ENCODE results near the gene RFC1. TPM values are rescaled to one million over a fixed set of nuclear protein-coding genes. Genes with fewer than 3 reads are reported as not detected.
"Not testable (repeated sequence)": the region's sequence is repeated elsewhere in the genome, so short reads cannot be mapped to it uniquely, and the experiment has no call there.

RFC1 gene
- total RNA-seq, 1 donor from 2014 or later: 39.5 TPM

GRCh38 chr4:39285853-39286252, 80.3 kb downstream of the RFC1 start:
- TF ChIP-seq, protein P1, sequence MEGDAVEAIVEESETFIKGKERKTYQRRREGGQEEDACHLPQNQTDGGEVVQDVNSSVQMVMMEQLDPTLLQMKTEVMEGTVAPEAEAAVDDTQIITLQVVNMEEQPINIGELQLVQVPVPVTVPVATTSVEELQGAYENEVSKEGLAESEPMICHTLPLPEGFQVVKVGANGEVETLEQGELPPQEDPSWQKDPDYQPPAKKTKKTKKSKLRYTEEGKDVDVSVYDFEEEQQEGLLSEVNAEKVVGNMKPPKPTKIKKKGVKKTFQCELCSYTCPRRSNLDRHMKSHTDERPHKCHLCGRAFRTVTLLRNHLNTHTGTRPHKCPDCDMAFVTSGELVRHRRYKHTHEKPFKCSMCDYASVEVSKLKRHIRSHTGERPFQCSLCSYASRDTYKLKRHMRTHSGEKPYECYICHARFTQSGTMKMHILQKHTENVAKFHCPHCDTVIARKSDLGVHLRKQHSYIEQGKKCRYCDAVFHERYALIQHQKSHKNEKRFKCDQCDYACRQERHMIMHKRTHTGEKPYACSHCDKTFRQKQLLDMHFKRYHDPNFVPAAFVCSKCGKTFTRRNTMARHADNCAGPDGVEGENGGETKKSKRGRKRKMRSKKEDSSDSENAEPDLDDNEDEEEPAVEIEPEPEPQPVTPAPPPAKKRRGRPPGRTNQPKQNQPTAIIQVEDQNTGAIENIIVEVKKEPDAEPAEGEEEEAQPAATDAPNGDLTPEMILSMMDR (IDR thresholded peaks at IDR 0.05): no peak
- Histone ChIP-seq H3K27me3 (no peaks in the 10 kb centered on the region), H3K27ac (no peak overlapping the region), H3K9me3 (no peaks in the 10 kb centered on the region), H3K4me3 (no peak overlapping the region), H3K36me3 (peaks cover 30 to 73% of the 10 kb centered on the region in 2 donors), H3K4me1 (no peaks in the 10 kb centered on the region)
- no peak for DNase-seq (ENCODE audit: low spot score in 2 of 2)
- intact Hi-C loops (cut with DNase I): no loop called here

DNA sequence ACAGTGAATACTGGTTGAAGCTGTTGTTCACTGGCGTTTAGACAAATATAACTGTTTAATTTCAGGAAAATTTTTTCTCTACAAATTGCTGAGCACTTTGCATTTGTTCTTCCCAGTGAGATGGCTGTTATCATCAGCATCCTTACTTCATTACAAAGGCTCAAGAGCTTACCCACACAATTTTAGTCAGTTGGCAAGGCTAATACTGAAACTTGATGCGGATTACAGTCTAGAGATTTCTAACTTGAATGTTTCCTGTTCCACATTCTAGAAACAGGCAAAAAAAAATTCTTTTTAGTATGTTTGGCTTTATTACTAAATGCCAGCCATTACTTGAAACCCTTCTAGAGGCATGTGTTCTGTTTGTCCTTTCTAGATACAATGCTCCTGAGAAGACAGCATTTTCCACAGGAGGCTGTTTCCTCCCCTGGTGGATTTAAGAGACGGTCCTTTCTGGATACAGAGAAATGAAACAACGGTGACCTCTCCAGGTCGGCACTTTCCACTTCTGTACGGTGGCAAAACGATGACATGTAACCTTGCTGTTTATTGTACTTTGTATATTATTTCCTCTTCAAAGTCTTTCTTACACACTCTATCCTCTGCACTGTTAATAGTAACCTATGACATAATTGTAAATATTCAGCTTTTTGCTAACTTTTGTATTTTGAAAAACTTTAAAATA, 80.9 kb downstream of the RFC1 start:
- no peaks in the 10 kb centered on the region for H3K27me3 ChIP-seq
- H3K4me1 ChIP-seq: no peaks in the 10 kb centered on the region
- H3K36me3 ChIP-seq: peaks cover 30 to 73% of the 10 kb centered on the region in 2 donors
- intact Hi-C loops (cut with DNase I): no loop called here
- no peak for DNase-seq (ENCODE audit: low spot score in 2 of 2)
- TF ChIP-seq, protein P1 (IDR thresholded peaks at IDR 0.05): no peak
- H3K27ac ChIP-seq: no peak overlapping the region
- H3K4me3 ChIP-seq: no peak overlapping the region
- H3K9me3 ChIP-seq: no peaks in the 10 kb centered on the region

DNA sequence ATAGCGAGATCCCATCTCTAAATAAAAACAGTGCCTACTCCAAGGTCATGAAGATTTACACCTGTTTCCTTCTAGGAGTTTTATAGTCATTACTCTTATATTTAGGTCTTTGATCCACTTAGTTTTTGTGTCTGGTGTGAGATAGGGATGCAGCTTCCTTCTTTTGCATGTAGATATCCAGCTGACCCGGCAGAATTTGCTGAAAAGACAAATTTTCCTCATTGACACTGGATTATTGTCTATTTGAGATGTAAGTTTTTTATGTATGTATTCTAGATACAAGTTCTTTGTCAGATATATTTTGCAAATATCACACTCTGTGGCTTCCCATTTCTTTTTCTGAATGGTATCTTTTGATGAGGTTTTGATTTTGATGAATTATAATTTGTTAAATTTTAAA, 85.4 kb downstream of the RFC1 start:
- DNase-seq (ENCODE audit: low spot score in 2 of 2): no peak
- no peaks in the 10 kb centered on the region for H3K4me1 ChIP-seq
- TF ChIP-seq, protein P1 (IDR thresholded peaks at IDR 0.05): no peak
- H3K27me3 ChIP-seq: no peaks in the 10 kb centered on the region
- H3K27ac ChIP-seq: no peak overlapping the region
- peaks cover 20 to 68% of the 10 kb centered on the region in 2 donors for H3K36me3 ChIP-seq
- H3K9me3 ChIP-seq: no peaks in the 10 kb centered on the region
- no peak overlapping the region for H3K4me3 ChIP-seq
- intact Hi-C loops (cut with DNase I): no loop called here

GRCh38 chr4:39279416-39279815, 86.7 kb downstream of the RFC1 start:
- H3K9me3 ChIP-seq: no peaks in the 10 kb centered on the region
- TF ChIP-seq, protein P1 (IDR thresholded peaks at IDR 0.05): no peak
- H3K4me3 ChIP-seq: no peak overlapping the region
- no peak for DNase-seq (ENCODE audit: low spot score in 2 of 2)
- intact Hi-C loops (cut with DNase I): no loop called here
- H3K27ac ChIP-seq: no peak overlapping the region
- H3K27me3 ChIP-seq: no peaks in the 10 kb centered on the region
- H3K36me3 ChIP-seq: peaks cover 22 to 70% of the 10 kb centered on the region in 2 donors
- no peaks in the 10 kb centered on the region for H3K4me1 ChIP-seq

DNA sequence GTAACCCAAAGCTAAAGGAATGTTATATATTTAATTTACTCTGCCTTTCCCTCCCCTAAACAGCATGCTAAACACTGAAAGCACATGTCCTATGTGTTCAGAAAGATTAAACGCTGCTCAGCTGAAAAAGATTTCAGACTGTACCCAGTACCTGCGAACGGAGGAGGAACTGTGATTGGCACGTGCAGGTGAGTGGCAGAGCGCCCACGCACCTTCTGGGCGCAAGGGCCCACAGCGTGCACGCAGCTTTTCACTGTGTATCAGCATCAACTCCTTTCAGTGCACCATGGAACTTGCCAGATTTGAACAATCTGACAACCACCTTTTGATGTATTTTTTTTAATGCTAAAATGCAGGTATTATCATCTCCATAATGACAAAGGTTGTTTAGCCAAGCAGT, 87.7 kb downstream of the RFC1 start:
- H3K36me3 ChIP-seq: peaks cover 25 to 79% of the 10 kb centered on the region in 2 donors
- intact Hi-C loops (cut with DNase I): no loop called here

GRCh38 chr4:39277661-39278060, 88.5 kb downstream of the RFC1 start:
- H3K36me3 ChIP-seq: peaks cover 29 to 87% of the 10 kb centered on the region in 2 donors
- H3K27ac ChIP-seq; H3K9me3 ChIP-seq; H3K4me3 ChIP-seq; DNase-seq (ENCODE audit: low spot score in 2 of 2); H3K27me3 ChIP-seq; H3K4me1 ChIP-seq; intact Hi-C loops (cut with DNase I): not testable (repeated sequence)

More for the DNA sequence above, 87.7 kb downstream of the RFC1 start:
- H3K27ac ChIP-seq: no peak overlapping the region
- H3K27me3 ChIP-seq: no peaks in the 10 kb centered on the region
- TF ChIP-seq, protein P1 (IDR thresholded peaks at IDR 0.05): no peak
- H3K4me1 ChIP-seq: no peaks in the 10 kb centered on the region
- no peak for DNase-seq (ENCODE audit: low spot score in 2 of 2)
- H3K4me3 ChIP-seq: no peak overlapping the region
- H3K9me3 ChIP-seq: no peaks in the 10 kb centered on the region
